HCT116 (cell line): Measurements from ENCODE around the gene MYH15. TPM values are rescaled to one million over a fixed set of nuclear protein-coding genes. Genes with fewer than 3 reads are reported as not detected.
"Not testable (repeated sequence)": the region's sequence is repeated elsewhere in the genome, so short reads cannot be mapped to it uniquely, and the experiment has no call there.

ENCODE experiments used
- ATAC-seq: fragments of 200-7000 bp; cut with Tn5 transposase; 2 replicates; pipeline ENCODE4 v1.9.1; 2020; ENCODE audit warnings: mild to moderate bottlenecking, moderate library complexity
- BruUV-seq: library from RNA; stranded (reverse); fragments of 400-500 nt; replicated peaks from 2 replicates; lab custom pipeline; 2021; lab: Mats Ljungman, UMichigan
- CTCF ChIA-PET: fragments of 300-600 bp; sonication (Branson Sonifier 250); formaldehyde crosslinking; loops from one replicate; lab custom pipeline; 2021; ENCODE audit warnings: antibody characterized with exemption; lab: Charles Lee
- POLR2A ChIA-PET: fragments of 300-600, 350-600 bp; sonication (Branson Sonifier 250); formaldehyde crosslinking; loops from one replicate; lab custom pipeline; 2021; ENCODE audit warnings: antibody characterized with exemption; lab: Charles Lee
- RAD21 ChIA-PET, 2 experiments: fragments of 300-600 bp; sonication (Branson Sonifier 250); formaldehyde crosslinking; loops; one replicate each; lab custom pipeline; 2023; ENCODE audit warnings: low total read pairs in 2 of 2; ENCODE audit not compliant: uncharacterized antibody in 2 of 2, unreplicated experiment in 2 of 2, low non-redundant PET in 1 of 2; lab: Charles Lee
- DNase-seq: peaks from one replicate; pipeline ENCODE4 v3.0.0-alpha.2; 2010; ENCODE audit warnings: low read depth, low spot score
- H2AFZ ChIP-seq: fragments of 200-600 bp; shearing (Covaris generic), sonication (generic); 2 replicates; pipeline ENCODE4 v1.6.1; 2017; ENCODE audit warnings: low read depth, mixed run types, mixed read lengths, antibody characterized with exemption, low read length; ENCODE audit not compliant: poor library complexity, severe bottlenecking
- H3K27ac ChIP-seq: 2 replicates; pipeline ENCODE4 v1.5.1; 2012; ENCODE audit warnings: low read depth, low read length
- H3K27me3 ChIP-seq: fragments of 200-600 bp; sonication (generic); 2 replicates; pipeline ENCODE4 v1.6.1; 2016; ENCODE audit warnings: mixed run types, low read length, mixed read lengths; ENCODE audit not compliant: insufficient read depth
- H3K36me3 ChIP-seq, 2 experiments: fragments of 200-500 bp in 1 of 2; fragments of 200-600 bp in 1 of 2; sonication (Bioruptor generic) in 1 of 2; sonication (generic) in 1 of 2; 2 replicates each; pipeline versions ENCODE4 v1.5.1 to v1.6.1; 2014 to 2016; ENCODE audit warnings: low read length in 2 of 2, inconsistent platforms in 1 of 2, mixed read lengths in 1 of 2, mixed run types in 1 of 2; ENCODE audit not compliant: insufficient read depth in 2 of 2, control insufficient read depth in 1 of 2
- H3K4me1 ChIP-seq, 2 experiments: fragments of 200-600 bp in 1 of 2; sonication (generic) in 1 of 2; 2 replicates each; pipeline versions ENCODE4 v1.5.1 to v1.6.1; 2012 to 2017; ENCODE audit warnings: low read length in 2 of 2, inconsistent platforms in 1 of 2, mild to moderate bottlenecking in 1 of 2, mixed read lengths in 1 of 2, mixed run types in 1 of 2, moderate library complexity in 1 of 2; ENCODE audit not compliant: insufficient read depth in 2 of 2, control insufficient read depth in 1 of 2
- H3K4me2 ChIP-seq: fragments of 200-600 bp; sonication (generic); 2 replicates; pipeline ENCODE4 v1.6.1; 2017; ENCODE audit warnings: mixed run types, low read length, mixed read lengths
- H3K4me3 ChIP-seq, 2 experiments: fragments of 200-600 bp in 1 of 2; sonication (generic) in 1 of 2; replicated peaks in 1 of 2; 2 replicates each; pipeline ENCODE4 v1.5.1; 2011 to 2016; ENCODE audit warnings: low read length in 2 of 2, control low read depth in 1 of 2, low read depth in 1 of 2, mild to moderate bottlenecking in 1 of 2, mixed read lengths in 1 of 2, mixed run types in 1 of 2
- H3K79me2 ChIP-seq: fragments of 200-600 bp; sonication (generic); 2 replicates; pipeline ENCODE4 v1.6.1; 2017; ENCODE audit warnings: mild to moderate bottlenecking, mixed run types, low read length, moderate library complexity, mixed read lengths; ENCODE audit not compliant: insufficient read depth
- H3K9ac ChIP-seq: fragments of 200-600 bp; sonication (generic); 2 replicates; pipeline ENCODE4 v1.6.1; 2016; ENCODE audit warnings: low read length, mixed read lengths
- H3K9me2 ChIP-seq: fragments of 200-600 bp; sonication (generic), shearing (Covaris generic); 2 replicates; pipeline ENCODE4 v1.6.1; 2017; ENCODE audit warnings: mixed run types, mild to moderate bottlenecking, moderate library complexity; ENCODE audit not compliant: insufficient read depth
- H3K9me3 ChIP-seq, 2 experiments: fragments of 200-500 bp in 1 of 2; fragments of 200-600 bp in 1 of 2; sonication (Bioruptor generic) in 1 of 2; sonication (generic) in 1 of 2; 2 replicates each; pipeline ENCODE4 v1.6.1; 2014 to 2017; ENCODE audit warnings: low read length in 2 of 2, mixed read lengths in 2 of 2, inconsistent platforms in 1 of 2, low read depth in 1 of 2, mild to moderate bottlenecking in 1 of 2, mixed run types in 1 of 2, moderate library complexity in 1 of 2; ENCODE audit not compliant: control insufficient read depth in 1 of 2, insufficient read depth in 1 of 2
- H4K20me1 ChIP-seq: fragments of 200-600 bp; sonication (generic), shearing (Covaris generic); 2 replicates; pipeline ENCODE4 v1.6.1; 2017; ENCODE audit warnings: mixed run types, mild to moderate bottlenecking, moderate library complexity; ENCODE audit not compliant: insufficient read depth
- EGR1 ChIP-seq: IDR thresholded peaks from 2 replicates; pipeline ENCODE4 v1.6.1; 2012; ENCODE audit warnings: low read depth
- ELF1 ChIP-seq: IDR thresholded peaks from 2 replicates; pipeline ENCODE4 v1.6.1; 2012; ENCODE audit warnings: low read depth, borderline replicate concordance
- EZH2 ChIP-seq: fragments of 200-600 bp; sonication (generic); IDR thresholded peaks from 2 replicates; pipeline ENCODE4 v1.6.1; 2017; ENCODE audit warnings: antibody characterized with exemption, mixed run types
- EZH2phosphoT487 ChIP-seq: fragments of 200-600 bp; IDR thresholded peaks from 2 replicates; pipeline ENCODE4 v1.6.1; 2018; ENCODE audit warnings: antibody characterized with exemption, borderline replicate concordance
- MAX ChIP-seq: IDR thresholded peaks from 2 replicates; pipeline ENCODE4 v1.6.1; 2012
- POLR2A ChIP-seq: IDR thresholded peaks from 2 replicates; pipeline ENCODE4 v1.7.0; 2011; ENCODE audit warnings: borderline replicate concordance; ENCODE audit not compliant: insufficient read depth, insufficient read length; ENCODE audit errors: extremely low read depth
- RAD21 ChIP-seq: IDR thresholded peaks from 2 replicates; pipeline ENCODE4 v1.6.1; 2012; ENCODE audit warnings: low read depth, mild to moderate bottlenecking
- SIN3A ChIP-seq: IDR thresholded peaks from 2 replicates; pipeline ENCODE4 v1.6.1; 2012; ENCODE audit warnings: low read depth
- SP1 ChIP-seq: IDR thresholded peaks from 2 replicates; pipeline ENCODE4 v1.6.1; 2012; ENCODE audit warnings: low read depth
- SRF ChIP-seq: IDR thresholded peaks from 2 replicates; pipeline ENCODE4 v1.6.1; 2012; ENCODE audit warnings: low read depth
- YY1 ChIP-seq: IDR thresholded peaks from 2 replicates; pipeline ENCODE4 v1.6.1; 2011; ENCODE audit warnings: low read length, low read depth, moderate library complexity, mild to moderate bottlenecking; ENCODE audit not compliant: insufficient replicate concordance; ENCODE audit errors: extremely low read depth
- ZNF274 ChIP-seq: fragments of 200-500 bp; sonication (Bioruptor generic); IDR thresholded peaks from 2 replicates; pipeline ENCODE4 v1.6.1; 2014; ENCODE audit warnings: mild to moderate bottlenecking, low read depth, low read length, inconsistent platforms
- intact Hi-C: fragments of 100-400 bp; cut with micrococcal nuclease; formaldehyde crosslinking; loops from 2 replicates; pipeline ENCODE4 v1.10.0; 2022
- total RNA-seq: library from RNA; stranded (reverse); gene quantifications from one replicate; pipeline ENCODE4 v1.2.1, GENCODE V29; 2021; ENCODE audit not compliant: unreplicated experiment
- TF ChIP-seq, protein P1 (sequence below): IDR thresholded peaks from 2 replicates; pipeline ENCODE4 v1.6.1; 2012; ENCODE audit warnings: low read depth

MYH15 gene
- total RNA-seq, 1 experiment from 2014 or later, result 11.2 TPM

DNA sequence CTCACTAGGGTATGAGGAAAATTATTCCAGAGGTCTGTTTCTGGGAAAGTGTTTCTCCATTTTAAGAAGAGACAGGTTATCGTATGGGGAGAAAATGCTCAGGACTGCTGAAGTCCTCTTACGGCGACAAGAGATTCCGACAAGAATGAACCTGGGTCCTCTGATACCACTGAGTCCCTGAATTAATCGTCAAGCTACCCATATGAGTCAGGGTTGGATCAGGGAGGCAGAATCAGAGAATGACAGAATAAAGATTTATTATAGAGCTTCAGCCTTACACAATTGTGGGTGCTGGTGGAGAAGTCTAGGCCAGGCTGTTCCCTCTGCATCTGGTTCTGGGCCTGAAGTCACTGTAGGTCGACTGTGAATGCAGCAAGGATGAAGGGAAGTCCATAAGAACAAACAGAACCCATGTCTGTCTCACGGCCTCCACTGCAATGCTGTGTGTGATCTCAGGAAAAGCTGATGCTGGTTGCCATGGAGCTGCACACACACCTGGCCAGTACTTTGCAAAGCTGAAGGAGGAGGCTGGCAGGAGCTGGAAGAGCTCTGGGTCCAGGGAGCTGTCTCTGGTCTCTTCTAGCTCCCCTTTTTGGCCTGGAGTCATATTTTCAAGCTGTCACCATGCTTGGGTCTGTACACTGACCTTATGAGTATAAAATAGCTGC, 130.1 kb downstream of the MYH15 start:
- ATAC-seq, result no peak
- no peak overlapping the region for H3K4me2 ChIP-seq

GRCh38 chr3:108378952-108379342, 131.4 kb downstream of the MYH15 start:
- H3K4me3 ChIP-seq, DNase-seq, H3K9me3 ChIP-seq, H3K9ac ChIP-seq, BruUV-seq, H4K20me1 ChIP-seq, H3K27ac ChIP-seq, H3K36me3 ChIP-seq, H2AFZ ChIP-seq, intact Hi-C loops, ATAC-seq, H3K4me1 ChIP-seq, H3K79me2 ChIP-seq, CTCF ChIA-PET, POLR2A ChIA-PET, H3K27me3 ChIP-seq, RAD21 ChIA-PET, H3K9me2 ChIP-seq, H3K4me2 ChIP-seq: not testable (repeated sequence)

More for the DNA sequence above, 130.1 kb downstream of the MYH15 start:
- no peaks in the 10 kb centered on the region for H3K79me2 ChIP-seq
- no peak overlapping the region for H2AFZ ChIP-seq
- H3K27me3 ChIP-seq, result no peaks in the 10 kb centered on the region
- no TSS peak for BruUV-seq
- DNase-seq, result no peak
- no peaks in the 10 kb centered on the region; a peak in 1 of 4 replicates for H3K36me3 ChIP-seq
- H4K20me1 ChIP-seq, result no peaks in the 10 kb centered on the region
- ChIA-PET CTCF (no interaction called here), POLR2A (no interaction called here), RAD21 (no interaction called here)
- no peak overlapping the region for H3K4me3 ChIP-seq
- H3K9me2 ChIP-seq, result no peaks in the 10 kb centered on the region
- H3K9me3 ChIP-seq, result no peaks in the 10 kb centered on the region
- TF ChIP-seq MAX, result no peak
- no peak for TF ChIP-seq POLR2A
- TF ChIP-seq YY1, result no peak
- TF ChIP-seq RAD21, result no peak
- no peak for TF ChIP-seq SRF
- no peak for TF ChIP-seq EGR1
- no peak for TF ChIP-seq EZH2phosphoT487
- TF ChIP-seq SP1, result no peak
- no peak for TF ChIP-seq ZNF274
- no peak for TF ChIP-seq EZH2
- TF ChIP-seq ELF1, result no peak
- TF ChIP-seq SIN3A, result no peak
- TF ChIP-seq, protein P1, sequence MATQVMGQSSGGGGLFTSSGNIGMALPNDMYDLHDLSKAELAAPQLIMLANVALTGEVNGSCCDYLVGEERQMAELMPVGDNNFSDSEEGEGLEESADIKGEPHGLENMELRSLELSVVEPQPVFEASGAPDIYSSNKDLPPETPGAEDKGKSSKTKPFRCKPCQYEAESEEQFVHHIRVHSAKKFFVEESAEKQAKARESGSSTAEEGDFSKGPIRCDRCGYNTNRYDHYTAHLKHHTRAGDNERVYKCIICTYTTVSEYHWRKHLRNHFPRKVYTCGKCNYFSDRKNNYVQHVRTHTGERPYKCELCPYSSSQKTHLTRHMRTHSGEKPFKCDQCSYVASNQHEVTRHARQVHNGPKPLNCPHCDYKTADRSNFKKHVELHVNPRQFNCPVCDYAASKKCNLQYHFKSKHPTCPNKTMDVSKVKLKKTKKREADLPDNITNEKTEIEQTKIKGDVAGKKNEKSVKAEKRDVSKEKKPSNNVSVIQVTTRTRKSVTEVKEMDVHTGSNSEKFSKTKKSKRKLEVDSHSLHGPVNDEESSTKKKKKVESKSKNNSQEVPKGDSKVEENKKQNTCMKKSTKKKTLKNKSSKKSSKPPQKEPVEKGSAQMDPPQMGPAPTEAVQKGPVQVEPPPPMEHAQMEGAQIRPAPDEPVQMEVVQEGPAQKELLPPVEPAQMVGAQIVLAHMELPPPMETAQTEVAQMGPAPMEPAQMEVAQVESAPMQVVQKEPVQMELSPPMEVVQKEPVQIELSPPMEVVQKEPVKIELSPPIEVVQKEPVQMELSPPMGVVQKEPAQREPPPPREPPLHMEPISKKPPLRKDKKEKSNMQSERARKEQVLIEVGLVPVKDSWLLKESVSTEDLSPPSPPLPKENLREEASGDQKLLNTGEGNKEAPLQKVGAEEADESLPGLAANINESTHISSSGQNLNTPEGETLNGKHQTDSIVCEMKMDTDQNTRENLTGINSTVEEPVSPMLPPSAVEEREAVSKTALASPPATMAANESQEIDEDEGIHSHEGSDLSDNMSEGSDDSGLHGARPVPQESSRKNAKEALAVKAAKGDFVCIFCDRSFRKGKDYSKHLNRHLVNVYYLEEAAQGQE, result no peak
- intact Hi-C loops, result no loop called here
- H3K27ac ChIP-seq, result no peak overlapping the region
- no peak overlapping the region for H3K9ac ChIP-seq
- H3K4me1 ChIP-seq, result no peaks in the 10 kb centered on the region
